LNCaP clone FGC (cell line): ENCODE data around the gene RPN1.
A peak's percentile ranks its signal among the peaks of the same experiment; 100 is the strongest.

Experiments used
- DNase-seq: peaks from one replicate; pipeline ENCODE4 v3.0.0-alpha.2; 2011; ENCODE audit warnings: low read depth
- H3K4me3 ChIP-seq: 2 replicates; pipeline ENCODE4 v1.5.1; 2011; ENCODE audit warnings: mild to moderate bottlenecking, low read depth, low read length, control low read depth
- CTCF ChIP-seq: IDR thresholded peaks from 2 replicates; pipeline ENCODE4 v1.5.1; 2012; ENCODE audit warnings: mild to moderate bottlenecking; ENCODE audit not compliant: control insufficient read depth, insufficient read depth; ENCODE audit errors: extremely low read depth

RPN1 gene

GRCh38 chr3:128648402-128648801 lies 2.2 kb downstream of the RPN1 start:
- peak overlapping the region; percentile 99 for H3K4me3 ChIP-seq
- no peak for TF ChIP-seq CTCF
- no peak for DNase-seq

GRCh38 chr3:128647307-128647706 lies 3.3 kb downstream of the RPN1 start:
- no peak overlapping the region for H3K4me3 ChIP-seq
- no peak for DNase-seq
- no peak for TF ChIP-seq CTCF

GRCh38 chr3:128634075-128634611 lies 16.5 kb downstream of the RPN1 start:
- H3K4me3 ChIP-seq = no peak overlapping the region
- TF ChIP-seq CTCF = no peak
- no peak for DNase-seq

GRCh38 chr3:128632301-128632700 lies 18.3 kb downstream of the RPN1 start:
- no peak for TF ChIP-seq CTCF
- DNase-seq = no peak
- no peak overlapping the region for H3K4me3 ChIP-seq

- no peak for DNase-seq
- no peak for TF ChIP-seq CTCF
- H3K4me3 ChIP-seq = no peak overlapping the region
These were observed 20.7 kb downstream of the RPN1 start for GRCh38 chr3:128629936-128630335.

- no peak for DNase-seq
- TF ChIP-seq CTCF = no peak
- no peak overlapping the region for H3K4me3 ChIP-seq
These were observed 25.1 kb downstream of the RPN1 start for GRCh38 chr3:128625409-128625945.

- no peak for DNase-seq
- H3K4me3 ChIP-seq = no peak overlapping the region
These were observed 26.0 kb downstream of the RPN1 start for GRCh38 chr3:128624526-128625138.

More at GRCh38 chr3:128624526-128625138, 26.0 kb downstream of the RPN1 start:
- TF ChIP-seq CTCF = no peak
